Left hindlimb (tissue), 1 donor: Measurements from ENCODE around the gene PRIMA1.

ENCODE experiments used
- DNase-seq: peaks from one replicate; pipeline ENCODE4 v3.0.0-alpha.2; 2018

Gene PRIMA1

DNA sequence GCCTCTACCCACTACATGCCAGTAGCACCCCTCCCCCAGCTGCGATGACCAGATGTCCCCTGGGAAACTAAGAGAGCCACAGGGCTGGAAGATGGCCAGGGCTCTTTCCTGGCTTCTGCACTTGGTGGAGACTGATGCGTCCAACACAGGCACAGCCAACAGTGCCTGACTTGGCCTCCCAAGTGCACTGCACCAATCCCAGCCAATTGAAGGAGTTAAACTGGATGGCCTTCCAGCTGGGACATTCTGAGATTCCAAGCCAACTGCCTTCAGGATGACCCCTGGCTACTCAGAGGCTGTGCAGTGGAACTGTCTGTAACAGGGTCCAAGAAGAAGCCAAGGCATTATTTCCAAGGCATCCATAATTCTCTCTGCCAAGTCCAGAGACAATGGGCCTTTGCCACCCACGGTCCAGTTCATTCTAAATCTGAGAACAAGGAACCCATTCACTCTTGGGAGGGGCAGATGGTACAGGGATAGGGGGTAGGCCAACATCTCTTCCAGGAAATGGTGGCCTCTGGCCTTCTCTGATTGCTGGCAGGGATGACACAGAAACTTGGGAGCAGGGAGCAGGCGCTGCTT lies 35.2 kb downstream of the PRIMA1 start:
- no peak for DNase-seq

GRCh38 chr14:93751946-93752655 lies 36.2 kb downstream of the PRIMA1 start:
- no peak for DNase-seq

GRCh38 chr14:93749076-93749420 lies 39.2 kb downstream of the PRIMA1 start:
- no peak for DNase-seq

DNA sequence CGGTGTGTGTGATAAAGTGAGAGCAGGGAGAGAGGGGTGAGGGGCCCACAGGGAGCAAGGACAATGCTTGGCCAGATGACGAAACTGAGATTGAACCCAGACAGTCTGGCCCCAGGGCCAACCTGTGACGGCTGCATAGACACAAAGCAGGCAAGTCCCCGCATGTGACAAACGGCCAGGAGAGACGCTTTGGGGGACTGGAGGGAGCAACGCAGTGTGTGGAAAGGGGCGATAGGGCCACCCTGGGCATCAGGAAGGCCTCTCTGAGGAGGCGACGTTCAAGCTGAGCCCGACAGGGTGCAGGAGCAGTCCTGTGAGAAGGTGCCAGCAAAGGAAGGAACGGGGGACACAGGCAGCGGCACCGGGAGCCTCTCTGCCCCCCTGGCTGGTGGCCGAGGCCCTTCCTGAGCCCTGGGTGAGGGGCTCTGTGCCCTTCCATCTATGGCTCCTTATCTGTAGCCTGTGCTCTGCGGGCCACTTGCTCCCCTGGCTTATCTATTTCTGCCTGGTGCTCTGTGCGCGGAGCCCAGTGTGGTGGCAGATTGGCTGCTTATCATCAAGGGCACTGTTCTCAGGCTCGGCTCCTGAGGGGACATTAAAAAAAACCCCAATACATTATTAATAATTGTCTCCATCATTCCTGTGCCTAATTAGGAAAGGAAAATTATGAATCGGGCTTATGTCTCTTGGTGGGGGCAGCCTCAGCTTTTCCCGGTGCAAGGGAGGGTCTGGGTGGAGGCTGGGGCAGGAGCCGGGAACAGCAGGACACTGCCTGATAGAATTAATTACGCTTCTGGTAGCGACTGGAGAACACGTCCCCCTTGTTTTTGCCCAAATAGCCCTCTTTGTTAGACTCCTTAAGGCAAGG lies 39.8 kb downstream of the PRIMA1 start:
- no peak for DNase-seq

GRCh38 chr14:93747560-93747959 lies 40.7 kb downstream of the PRIMA1 start:
- no peak for DNase-seq

DNA sequence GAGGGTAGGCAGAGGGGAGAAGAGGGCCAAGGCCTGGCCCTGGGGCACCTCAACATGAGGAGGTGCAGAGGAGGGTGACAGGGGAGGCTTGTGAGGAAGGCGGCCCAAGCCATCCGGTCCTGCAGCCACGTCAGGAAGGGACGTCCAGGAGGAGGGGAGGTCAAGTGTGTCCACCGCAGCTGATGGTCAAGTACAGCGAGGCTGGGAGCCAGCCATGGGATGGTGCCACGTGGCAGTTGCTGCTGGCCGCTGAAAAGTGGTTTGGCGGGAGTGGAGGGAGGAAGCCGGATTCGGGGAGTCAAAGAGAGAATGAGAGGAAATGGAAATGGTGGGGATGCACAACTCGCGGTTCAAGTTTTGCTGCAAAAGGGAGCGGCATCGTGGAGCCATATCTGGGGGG lies 41.2 kb downstream of the PRIMA1 start:
- no peak for DNase-seq

- no peak for DNase-seq
Measured at GRCh38 chr14:93745603-93746273, 42.5 kb downstream of the PRIMA1 start.

GRCh38 chr14:93744876-93745275 lies 43.4 kb downstream of the PRIMA1 start:
- no peak for DNase-seq

GRCh38 chr14:93744176-93744575 lies 44.1 kb downstream of the PRIMA1 start:
- DNase-seq, result no peak

GRCh38 chr14:93743270-93744060 lies 44.8 kb downstream of the PRIMA1 start:
- no peak for DNase-seq

DNA sequence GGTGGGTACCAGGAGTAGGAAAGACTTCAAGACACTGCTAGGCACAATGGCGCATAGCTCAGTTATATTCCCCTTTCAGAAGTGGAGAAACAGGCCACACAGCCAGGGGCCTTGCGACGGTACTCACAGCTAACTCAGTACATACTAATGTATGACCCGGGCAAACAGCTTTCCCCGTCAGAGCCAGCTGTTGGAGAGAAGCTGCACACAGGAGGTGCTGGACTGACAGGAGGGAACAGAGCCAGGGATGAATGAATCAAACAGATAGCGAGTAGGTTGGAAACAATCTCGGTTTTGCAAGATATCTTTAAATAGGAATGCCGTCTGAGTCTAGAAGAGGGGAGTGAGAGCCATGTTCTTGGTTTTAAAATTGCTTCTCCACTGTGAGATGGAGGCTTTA lies 45.5 kb downstream of the PRIMA1 start:
- no peak for DNase-seq

GRCh38 chr14:93741556-93742230 lies 46.6 kb downstream of the PRIMA1 start:
- DNase-seq, result no peak

DNA sequence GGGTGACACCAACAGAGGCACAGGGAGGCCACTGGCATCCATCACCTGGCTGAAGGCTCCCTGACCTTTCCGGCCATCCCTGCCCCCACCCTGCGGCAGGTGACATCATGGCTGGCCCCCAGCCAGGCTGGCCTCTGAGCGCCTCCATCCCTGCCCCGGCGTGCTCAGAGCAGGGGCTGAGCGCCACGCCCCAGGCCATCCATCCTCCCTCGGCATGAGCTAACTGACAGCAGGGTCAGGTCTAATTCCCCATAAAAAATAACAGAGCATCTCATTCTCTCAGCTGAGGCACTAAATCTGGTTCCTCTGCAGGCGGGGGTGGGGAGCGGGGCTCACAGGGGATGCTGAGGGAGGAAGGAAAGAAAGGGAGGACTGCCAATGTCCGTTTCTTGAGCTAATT lies 50.7 kb downstream of the PRIMA1 start:
- DNase-seq, result no peak

DNA sequence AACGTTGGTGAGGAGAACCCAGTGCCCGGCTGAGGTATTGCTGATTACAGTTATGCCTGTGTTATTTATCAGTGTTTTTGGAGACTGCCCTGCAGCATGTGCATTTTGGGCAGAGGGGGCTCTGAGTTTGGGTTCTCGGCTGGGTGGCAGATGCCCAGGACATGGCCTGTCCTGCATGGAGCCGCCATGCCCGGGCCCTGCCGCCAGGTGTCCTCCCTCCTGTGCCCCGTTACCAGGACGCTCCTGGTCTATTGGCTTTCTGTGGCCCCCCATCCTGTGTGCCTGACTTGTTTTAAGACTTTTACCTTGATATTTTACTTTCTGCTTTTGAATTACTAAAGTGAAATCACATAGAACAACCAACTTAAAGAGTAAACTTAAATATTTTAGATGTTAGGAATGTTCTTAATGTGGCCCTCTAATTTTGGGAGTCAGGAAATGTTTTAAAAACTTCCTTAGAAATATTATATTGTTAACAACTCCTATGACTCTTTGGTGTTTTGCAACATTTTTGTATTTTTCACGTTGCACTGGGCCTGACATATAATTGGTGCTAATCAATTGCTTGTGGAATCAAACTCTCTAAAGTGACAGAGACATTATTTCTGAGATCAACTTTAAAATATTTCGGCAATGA lies 51.8 kb downstream of the PRIMA1 start:
- DNase-seq, result no peak

DNA sequence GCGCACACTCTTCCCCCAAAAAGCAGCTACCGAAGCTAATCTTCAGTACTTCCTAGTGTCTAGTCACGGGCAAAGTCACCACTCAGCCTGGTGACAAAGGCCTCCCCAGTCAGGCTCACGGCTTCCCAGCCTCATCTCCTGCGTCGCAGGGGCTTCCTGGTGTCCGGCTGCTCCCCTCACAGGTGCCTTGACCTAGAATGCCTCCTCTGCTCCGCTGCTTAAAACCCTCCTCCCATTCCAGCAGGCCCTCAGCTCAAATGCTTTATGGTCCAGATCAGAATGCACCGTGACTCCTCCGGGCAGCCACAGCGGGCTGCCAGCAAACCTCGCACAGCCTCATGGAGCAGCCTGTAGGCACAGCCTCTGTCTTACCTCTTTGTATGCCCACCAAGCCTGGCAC lies 53.1 kb downstream of the PRIMA1 start:
- no peak for DNase-seq

GRCh38 chr14:93734086-93734822 lies 54.0 kb downstream of the PRIMA1 start:
- DNase-seq, result no peak

- no peak for DNase-seq
Measured at GRCh38 chr14:93733631-93734030, 54.7 kb downstream of the PRIMA1 start.

DNA sequence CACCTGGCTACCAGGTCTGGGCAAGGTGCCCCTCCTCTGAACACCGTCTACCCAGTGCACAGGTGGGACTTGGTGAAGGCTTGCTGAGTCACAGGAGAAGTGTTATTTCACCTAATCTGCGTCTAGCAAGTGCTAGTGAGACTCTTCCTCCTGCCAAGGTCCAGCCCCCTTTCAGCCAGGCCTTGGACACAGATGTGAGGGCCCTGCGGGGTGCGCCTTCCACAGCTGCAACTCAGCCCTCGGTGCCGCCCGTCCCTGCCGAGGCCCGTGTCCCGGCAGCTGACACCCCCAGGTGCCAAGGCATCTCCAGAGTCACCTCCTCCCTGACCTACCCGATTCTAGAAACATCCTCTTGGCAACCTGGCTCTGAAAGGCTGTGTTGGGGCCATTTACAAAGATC lies 55.1 kb downstream of the PRIMA1 start:
- DNase-seq, result no peak

DNA sequence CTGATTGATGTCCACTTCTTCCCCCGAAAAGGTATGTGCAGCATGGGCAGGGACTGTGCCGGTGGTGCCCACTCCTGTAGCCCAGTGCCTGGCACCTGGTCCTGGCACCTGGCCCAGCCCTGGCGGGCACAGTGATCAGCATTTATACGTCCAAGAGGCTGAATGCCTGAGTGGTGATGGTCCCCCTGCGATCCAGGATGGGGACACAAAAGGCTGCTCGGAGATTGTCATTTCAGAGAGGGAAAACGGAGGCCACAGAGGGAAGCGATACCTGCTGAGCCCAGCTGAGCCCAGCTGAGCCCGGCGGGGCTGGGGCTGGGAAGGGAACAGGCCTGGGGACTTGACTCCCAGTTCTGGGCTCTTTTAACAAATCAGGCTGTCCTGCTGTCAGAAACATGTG lies 55.8 kb downstream of the PRIMA1 start:
- DNase-seq, result no peak

DNA sequence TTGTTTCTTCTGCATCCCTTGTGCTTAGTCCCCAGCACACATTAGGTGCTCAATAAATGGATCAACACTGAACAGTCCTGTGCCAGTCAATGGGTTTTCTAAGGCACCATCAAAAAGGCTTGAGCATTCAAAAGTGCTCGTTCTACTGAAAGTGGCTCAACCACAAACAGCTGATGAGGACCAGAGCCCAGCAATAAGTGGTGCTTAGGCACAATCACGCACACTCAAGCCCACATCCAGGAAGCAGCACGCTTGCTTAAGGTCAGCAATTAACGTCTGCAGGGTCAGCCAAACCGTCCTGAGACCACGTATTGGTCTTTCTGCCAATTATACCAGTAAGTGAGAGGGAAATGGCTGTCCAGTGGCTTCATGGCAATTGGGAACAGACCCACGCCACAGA lies 56.5 kb downstream of the PRIMA1 start:
- peak; percentile 16 for DNase-seq

GRCh38 chr14:93729993-93730392 lies 58.3 kb downstream of the PRIMA1 start:
- DNase-seq, result peak; percentile 10
